ENCODE data around the gene GALNT3. TPM values are rescaled to one million over a fixed set of nuclear protein-coding genes. Genes with fewer than 3 reads are reported as not detected.

The GALNT3 gene
- total RNA-seq = 4.9 and 6.1 TPM in 2 replicates

DNA sequence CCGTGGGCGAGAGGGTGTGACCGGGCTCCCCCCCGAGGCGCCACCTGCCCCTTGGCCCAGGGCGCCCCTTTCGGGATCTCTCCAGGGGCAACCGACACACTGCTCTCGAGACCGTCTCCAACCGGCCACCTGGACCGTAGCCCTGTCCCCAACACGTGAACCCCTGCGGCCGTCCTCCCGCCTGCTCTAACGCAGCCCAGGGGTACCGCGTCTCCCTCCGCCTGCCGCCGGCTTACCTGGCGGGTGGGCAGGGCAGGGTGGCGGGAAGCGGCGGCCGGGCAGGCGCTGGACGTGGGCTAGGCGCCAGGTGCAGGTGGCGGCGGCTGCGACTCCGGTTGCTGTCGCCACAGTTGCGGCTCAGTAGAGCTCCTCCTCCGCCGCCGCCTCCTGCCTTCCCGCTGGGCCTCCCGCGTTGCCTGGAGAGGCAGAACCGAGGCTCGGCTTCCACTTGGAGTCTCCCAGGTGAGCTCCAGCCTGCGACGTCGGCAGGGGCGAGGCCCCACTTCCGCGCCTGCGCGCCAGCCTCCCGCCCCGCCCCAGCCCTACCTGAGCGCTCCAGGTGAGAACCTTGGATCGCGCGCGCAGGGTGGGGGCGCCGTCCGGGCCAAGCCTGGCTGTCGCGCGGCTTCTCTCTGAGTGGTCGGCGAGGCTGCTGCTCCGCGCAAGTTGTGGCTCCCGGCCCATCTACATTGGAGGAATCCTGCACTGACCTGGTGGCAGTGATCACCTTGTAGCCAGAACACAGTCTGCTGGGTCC is at the start of gene GALNT3:
GALNT3 (minus strand) TSS at position 469 of the 757 bp plus-strand sequence. CDS start 23,547 bp downstream, outside the sequence.
- Mint-ChIP-seq H3K27ac (peak within 1 kb of the TSS; percentile 94), H3K4me3 (peak within 1 kb of the TSS; percentile 83), H3K4me1 (peaks cover 38% of the 10 kb centered on the region), H3K27me3 (peaks cover 5% of the 10 kb centered on the region), H3K36me3 (ENCODE audit: low read depth) (peaks cover 1% of the 10 kb centered on the region), H3K9me3 (no peaks in the 10 kb centered on the region)
- DNase-seq = peak; percentile 83
- intact Hi-C loops (cut with micrococcal nuclease) = loop anchor here (2.0 kb wide), 3 partner anchors 15 to 159 kb away; partner anchors contain the start of gene TTC21B

DNA sequence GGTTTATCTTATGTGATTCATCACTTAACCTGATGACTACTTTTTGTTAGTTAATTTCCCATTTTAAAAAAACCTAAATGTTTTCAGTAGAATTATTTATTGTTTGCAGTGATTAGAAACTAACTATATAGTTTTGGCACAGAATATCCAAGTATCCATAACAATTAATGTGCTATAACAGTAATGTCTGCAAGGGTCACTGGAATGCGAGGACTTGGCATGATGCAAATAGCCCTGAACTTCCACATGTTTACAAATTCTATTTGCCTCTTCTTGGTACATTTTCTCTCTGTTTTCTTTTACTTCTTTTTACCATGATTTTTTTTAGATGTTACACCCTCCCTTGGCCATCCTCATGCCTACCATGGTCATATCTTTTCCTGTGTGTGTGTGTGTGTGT is 49.3 kb upstream of the GALNT3 start:
- DNase-seq = no peak
- Mint-ChIP-seq H3K27me3 (no peaks in the 10 kb centered on the region), H3K4me3 (no peak overlapping the region), H3K36me3 (ENCODE audit: low read depth) (no peaks in the 10 kb centered on the region), H3K4me1 (no peaks in the 10 kb centered on the region), H3K9me3 (no peaks in the 10 kb centered on the region), H3K27ac (no peak overlapping the region)
- intact Hi-C loops (cut with micrococcal nuclease) = no loop called here

GRCh38 chr2:165840333-165840958 is 46.4 kb upstream of the GALNT3 start:
- no peaks in the 10 kb centered on the region for H3K36me3 Mint-ChIP-seq (ENCODE audit: low read depth)
- DNase-seq = no peak
- no peaks in the 10 kb centered on the region for H3K27me3 Mint-ChIP-seq
- H3K4me3 Mint-ChIP-seq = no peak overlapping the region
- no peaks in the 10 kb centered on the region for H3K4me1 Mint-ChIP-seq
- H3K9me3 Mint-ChIP-seq = no peaks in the 10 kb centered on the region
- intact Hi-C loops (cut with micrococcal nuclease) = no loop called here
- H3K27ac Mint-ChIP-seq = no peak overlapping the region

- intact Hi-C loops (cut with micrococcal nuclease) = no loop called here
- Mint-ChIP-seq H3K4me1 (no peaks in the 10 kb centered on the region), H3K4me3 (no peak overlapping the region), H3K27me3 (peaks cover 1% of the 10 kb centered on the region), H3K9me3 (no peaks in the 10 kb centered on the region), H3K36me3 (ENCODE audit: low read depth) (no peaks in the 10 kb centered on the region), H3K27ac (no peak overlapping the region)
- DNase-seq = no peak
These were observed 45.6 kb upstream of the GALNT3 start for GRCh38 chr2:165839610-165840009.

GRCh38 chr2:165837122-165837521 is 43.1 kb upstream of the GALNT3 start:
- intact Hi-C loops (cut with micrococcal nuclease) = no loop called here
- Mint-ChIP-seq H3K9me3 (no peaks in the 10 kb centered on the region), H3K27ac (no peak overlapping the region), H3K4me3 (no peak overlapping the region), H3K36me3 (ENCODE audit: low read depth) (no peaks in the 10 kb centered on the region), H3K4me1 (no peaks in the 10 kb centered on the region), H3K27me3 (peaks cover 3% of the 10 kb centered on the region)
- DNase-seq = no peak

DNA sequence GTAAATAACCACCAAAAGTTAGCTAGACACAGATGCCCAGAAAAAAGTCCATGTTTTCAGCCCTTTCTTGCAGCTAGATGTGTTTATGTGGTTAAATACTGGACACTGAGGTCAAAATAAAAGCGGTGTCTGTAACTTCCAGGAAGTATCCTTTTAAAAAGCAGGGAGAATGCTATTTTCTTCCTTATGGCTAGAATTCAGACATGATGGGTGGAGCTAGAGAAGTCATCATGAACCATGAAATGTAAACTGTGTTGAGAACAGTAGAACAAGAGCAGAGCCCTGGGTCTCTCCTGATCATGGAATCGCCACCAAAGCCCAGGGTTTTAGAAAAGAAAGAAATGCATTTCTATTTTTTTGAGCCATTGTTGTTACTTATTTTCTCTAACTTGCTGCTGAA is 41.3 kb upstream of the GALNT3 start:
- intact Hi-C loops (cut with micrococcal nuclease) = no loop called here
- H3K36me3 Mint-ChIP-seq (ENCODE audit: low read depth) = no peaks in the 10 kb centered on the region
- H3K4me1 Mint-ChIP-seq = no peaks in the 10 kb centered on the region
- no peaks in the 10 kb centered on the region for H3K9me3 Mint-ChIP-seq
- no peak overlapping the region for H3K27ac Mint-ChIP-seq
- H3K4me3 Mint-ChIP-seq = no peak overlapping the region
- DNase-seq = no peak
- peaks cover 3% of the 10 kb centered on the region for H3K27me3 Mint-ChIP-seq

GRCh38 chr2:165833156-165833555 is 39.1 kb upstream of the GALNT3 start:
- intact Hi-C loops (cut with micrococcal nuclease) = no loop called here
- H3K4me3 Mint-ChIP-seq = no peak overlapping the region
- no peaks in the 10 kb centered on the region for H3K36me3 Mint-ChIP-seq (ENCODE audit: low read depth)
- H3K9me3 Mint-ChIP-seq = no peaks in the 10 kb centered on the region
- H3K4me1 Mint-ChIP-seq = no peaks in the 10 kb centered on the region
- DNase-seq = no peak
- peaks cover 3% of the 10 kb centered on the region for H3K27me3 Mint-ChIP-seq
- H3K27ac Mint-ChIP-seq = no peak overlapping the region

DNA sequence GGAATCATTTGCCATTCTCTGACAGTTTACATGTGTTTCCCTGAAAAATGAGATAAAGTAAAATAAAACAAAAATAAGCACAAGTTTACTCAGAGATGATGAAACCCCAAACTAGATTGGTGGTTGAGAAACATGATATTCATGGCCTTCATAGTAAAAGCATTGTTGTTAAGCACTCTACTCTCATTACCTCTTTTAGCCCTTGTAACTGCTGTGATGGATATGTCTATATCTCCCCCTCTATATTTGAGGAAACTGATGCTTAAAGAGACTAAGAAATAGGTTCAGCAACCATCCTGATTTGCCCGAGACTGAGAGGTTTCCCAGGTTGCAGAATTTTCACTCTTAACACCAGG is 33.9 kb upstream of the GALNT3 start:
- peaks cover 19% of the 10 kb centered on the region for H3K27me3 Mint-ChIP-seq
- H3K27ac Mint-ChIP-seq = no peak overlapping the region
- DNase-seq = no peak
- H3K4me1 Mint-ChIP-seq = no peaks in the 10 kb centered on the region
- H3K36me3 Mint-ChIP-seq (ENCODE audit: low read depth) = no peaks in the 10 kb centered on the region
- H3K9me3 Mint-ChIP-seq = no peaks in the 10 kb centered on the region
- H3K4me3 Mint-ChIP-seq = no peak overlapping the region
- intact Hi-C loops (cut with micrococcal nuclease) = no loop called here

GRCh38 chr2:165827016-165827920 is 33.2 kb upstream of the GALNT3 start:
- Mint-ChIP-seq H3K27ac (no peak overlapping the region), H3K36me3 (ENCODE audit: low read depth) (no peaks in the 10 kb centered on the region), H3K4me1 (no peaks in the 10 kb centered on the region), H3K9me3 (no peaks in the 10 kb centered on the region), H3K27me3 (peaks cover 23% of the 10 kb centered on the region), H3K4me3 (no peak overlapping the region)
- no peak for DNase-seq
- intact Hi-C loops (cut with micrococcal nuclease) = no loop called here

GRCh38 chr2:165825041-165825440 is 31.0 kb upstream of the GALNT3 start:
- DNase-seq = no peak
- H3K9me3 Mint-ChIP-seq = no peaks in the 10 kb centered on the region
- no peak overlapping the region for H3K27ac Mint-ChIP-seq
- no peaks in the 10 kb centered on the region for H3K4me1 Mint-ChIP-seq
- no peak overlapping the region for H3K4me3 Mint-ChIP-seq
- no peaks in the 10 kb centered on the region for H3K36me3 Mint-ChIP-seq (ENCODE audit: low read depth)
- peaks cover 25% of the 10 kb centered on the region for H3K27me3 Mint-ChIP-seq
- intact Hi-C loops (cut with micrococcal nuclease) = no loop called here

GRCh38 chr2:165820296-165820695 is 26.2 kb upstream of the GALNT3 start:
- DNase-seq = no peak
- Mint-ChIP-seq H3K4me1 (no peaks in the 10 kb centered on the region), H3K9me3 (no peaks in the 10 kb centered on the region), H3K27me3 (peaks cover 21% of the 10 kb centered on the region), H3K4me3 (no peak overlapping the region), H3K27ac (no peak overlapping the region), H3K36me3 (ENCODE audit: low read depth) (no peaks in the 10 kb centered on the region)
- intact Hi-C loops (cut with micrococcal nuclease) = no loop called here

- no peaks in the 10 kb centered on the region for H3K9me3 Mint-ChIP-seq
- DNase-seq = no peak
- no peak overlapping the region for H3K27ac Mint-ChIP-seq
- no peaks in the 10 kb centered on the region for H3K36me3 Mint-ChIP-seq (ENCODE audit: low read depth)
- no peak overlapping the region for H3K4me3 Mint-ChIP-seq
- no peaks in the 10 kb centered on the region for H3K4me1 Mint-ChIP-seq
- intact Hi-C loops (cut with micrococcal nuclease) = no loop called here
- peaks cover 11% of the 10 kb centered on the region for H3K27me3 Mint-ChIP-seq
These were observed 24.9 kb upstream of the GALNT3 start for GRCh38 chr2:165818920-165819319.

DNA sequence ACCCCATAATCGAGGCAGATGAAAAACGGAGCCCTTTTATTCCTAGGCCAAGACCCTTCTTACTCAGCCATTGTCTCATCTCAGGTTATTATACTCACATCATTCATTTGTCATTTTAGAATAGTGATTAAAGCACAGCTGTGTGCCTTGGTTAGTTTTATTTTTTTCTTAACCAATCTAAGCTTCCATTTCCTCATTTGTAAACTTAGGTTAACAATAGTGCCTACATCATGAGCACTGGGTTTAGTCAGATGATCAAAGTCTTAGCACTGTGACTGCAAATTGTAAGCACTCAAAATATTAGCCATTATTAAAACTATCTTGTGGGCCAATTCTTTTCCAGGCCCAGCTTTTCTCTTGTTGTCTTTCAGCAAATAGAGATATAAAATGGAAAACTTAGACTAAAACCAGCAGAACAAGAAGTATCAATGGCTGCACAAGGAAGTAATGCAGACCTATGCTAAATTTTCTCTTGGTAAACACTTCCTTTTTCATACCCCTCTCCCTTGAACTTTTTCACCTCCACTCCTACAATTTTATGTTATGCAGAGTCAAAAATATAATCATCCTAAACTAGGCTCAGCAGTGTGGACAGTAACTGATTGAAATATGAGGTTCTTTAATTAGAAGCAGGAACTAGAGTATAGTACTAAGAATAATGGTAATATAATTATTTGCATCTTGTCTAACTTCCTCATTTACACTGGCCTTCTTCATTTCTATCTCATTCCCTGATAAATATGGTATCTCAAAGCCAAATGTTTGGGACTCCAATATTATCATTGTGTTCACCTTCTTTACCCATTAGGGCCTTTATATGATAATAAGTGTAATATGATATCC is 21.5 kb upstream of the GALNT3 start:
- intact Hi-C loops (cut with micrococcal nuclease) = no loop called here
- no peaks in the 10 kb centered on the region for H3K36me3 Mint-ChIP-seq (ENCODE audit: low read depth)
- peaks cover 2% of the 10 kb centered on the region for H3K27me3 Mint-ChIP-seq
- no peak overlapping the region for H3K4me3 Mint-ChIP-seq
- DNase-seq = no peak
- H3K4me1 Mint-ChIP-seq = no peaks in the 10 kb centered on the region
- no peaks in the 10 kb centered on the region for H3K9me3 Mint-ChIP-seq
- H3K27ac Mint-ChIP-seq = no peak overlapping the region

Data from activated CD4-positive, alpha-beta T cell treated with anti-CD3 and anti-CD28 coated beads, Interleukin-2, amount 10 ng/mL, durations not matched to agents 24 days and 14 days (primary cell).